SK-N-SH treated with all-trans-retinoic acid at 6 μM for 48 hours (cell line): ENCODE results near the gene H2BW1.
"Not testable (repeated sequence)": the region's sequence is repeated elsewhere in the genome, so short reads cannot be mapped to it uniquely, and the experiment has no call there.

Experiments used
- ATAC-seq: fragments of 200-7000 bp; cut with Tn5 transposase; 3 replicates; pipeline ENCODE4 v1.9.1; 2020; ENCODE audit warnings: mild to moderate bottlenecking, moderate library complexity
- ARNTL ChIP-seq: fragments of 450-650 bp; formaldehyde crosslinking; IDR thresholded peaks from 2 replicates; pipeline ENCODE4 v1.5.0; 2020; ENCODE audit warnings: low read depth, mild to moderate bottlenecking, moderate library complexity, borderline replicate concordance
- ESRRG ChIP-seq: fragments of 250-450 bp; sonication (Bioruptor Pico); IDR thresholded peaks from 2 replicates; pipeline ENCODE4 v1.6.1; 2021; ENCODE audit warnings: mild to moderate bottlenecking
- ISL1 ChIP-seq: fragments of 250-450 bp; sonication (Bioruptor Pico); IDR thresholded peaks from 2 replicates; pipeline ENCODE4 v2.1.2; 2022; ENCODE audit warnings: mild to moderate bottlenecking, moderate library complexity
- OSR1 ChIP-seq: fragments of 250-450 bp; sonication (Bioruptor Pico); IDR thresholded peaks from 2 replicates; pipeline ENCODE4 v1.8.0; 2022; ENCODE audit warnings: moderate library complexity, mild to moderate bottlenecking, inconsistent platforms
- TOX ChIP-seq: fragments of 250-450 bp; sonication (Bioruptor Pico); IDR thresholded peaks from 2 replicates; pipeline ENCODE4 v1.8.0; 2021; ENCODE audit warnings: mild to moderate bottlenecking, moderate library complexity, borderline replicate concordance
- ZC3H10 ChIP-seq: fragments of 250-450 bp; sonication (Bioruptor Pico); IDR thresholded peaks from 2 replicates; pipeline ENCODE4 v1.5.1; 2021; ENCODE audit warnings: mild to moderate bottlenecking, moderate library complexity
- ZNF565 ChIP-seq: fragments of 450-650 bp; formaldehyde crosslinking; conservative IDR thresholded peaks from 2 replicates; pipeline ENCODE4 v1.5.0; 2020; ENCODE audit warnings: low read depth, mild to moderate bottlenecking, moderate library complexity
- TF ChIP-seq, protein P1 (sequence below): fragments of 250-450 bp; sonication (Bioruptor Pico); IDR thresholded peaks from 2 replicates; pipeline ENCODE4 v1.5.0; 2020; ENCODE audit warnings: mild to moderate bottlenecking, moderate library complexity
- TF ChIP-seq, protein P2 (sequence below): fragments of 250-450 bp; sonication (Bioruptor Pico); IDR thresholded peaks from 2 replicates; pipeline ENCODE4 v1.5.1; 2020; ENCODE audit warnings: low read depth, mild to moderate bottlenecking, moderate library complexity

Gene H2BW1

DNA sequence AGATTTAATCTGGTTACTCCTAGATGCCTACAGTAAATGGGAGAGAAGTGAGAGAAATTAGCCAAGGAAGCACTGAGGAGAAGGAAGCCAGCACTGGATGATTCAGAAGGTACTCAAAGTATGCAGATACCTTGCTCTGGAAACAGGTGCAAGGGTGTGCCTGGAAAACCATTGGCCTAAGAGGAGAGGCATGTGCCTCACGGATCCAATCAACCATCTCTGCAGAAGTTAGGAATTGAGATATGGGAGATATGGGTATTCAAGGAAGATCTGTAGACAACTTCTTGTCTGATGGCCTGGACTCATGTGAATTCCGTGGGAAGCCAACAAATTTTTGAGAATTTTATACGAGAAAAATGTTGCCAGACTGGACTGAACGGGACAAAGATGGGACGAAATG is 4.7 kb downstream of the H2BW1 start (continued):
- TF ChIP-seq, protein P1, sequence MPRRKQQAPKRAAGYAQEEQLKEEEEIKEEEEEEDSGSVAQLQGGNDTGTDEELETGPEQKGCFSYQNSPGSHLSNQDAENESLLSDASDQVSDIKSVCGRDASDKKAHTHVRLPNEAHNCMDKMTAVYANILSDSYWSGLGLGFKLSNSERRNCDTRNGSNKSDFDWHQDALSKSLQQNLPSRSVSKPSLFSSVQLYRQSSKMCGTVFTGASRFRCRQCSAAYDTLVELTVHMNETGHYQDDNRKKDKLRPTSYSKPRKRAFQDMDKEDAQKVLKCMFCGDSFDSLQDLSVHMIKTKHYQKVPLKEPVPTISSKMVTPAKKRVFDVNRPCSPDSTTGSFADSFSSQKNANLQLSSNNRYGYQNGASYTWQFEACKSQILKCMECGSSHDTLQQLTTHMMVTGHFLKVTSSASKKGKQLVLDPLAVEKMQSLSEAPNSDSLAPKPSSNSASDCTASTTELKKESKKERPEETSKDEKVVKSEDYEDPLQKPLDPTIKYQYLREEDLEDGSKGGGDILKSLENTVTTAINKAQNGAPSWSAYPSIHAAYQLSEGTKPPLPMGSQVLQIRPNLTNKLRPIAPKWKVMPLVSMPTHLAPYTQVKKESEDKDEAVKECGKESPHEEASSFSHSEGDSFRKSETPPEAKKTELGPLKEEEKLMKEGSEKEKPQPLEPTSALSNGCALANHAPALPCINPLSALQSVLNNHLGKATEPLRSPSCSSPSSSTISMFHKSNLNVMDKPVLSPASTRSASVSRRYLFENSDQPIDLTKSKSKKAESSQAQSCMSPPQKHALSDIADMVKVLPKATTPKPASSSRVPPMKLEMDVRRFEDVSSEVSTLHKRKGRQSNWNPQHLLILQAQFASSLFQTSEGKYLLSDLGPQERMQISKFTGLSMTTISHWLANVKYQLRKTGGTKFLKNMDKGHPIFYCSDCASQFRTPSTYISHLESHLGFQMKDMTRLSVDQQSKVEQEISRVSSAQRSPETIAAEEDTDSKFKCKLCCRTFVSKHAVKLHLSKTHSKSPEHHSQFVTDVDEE (CRISPR knock-in tag), result no peak
- TF ChIP-seq ESRRG, result no peak

DNA sequence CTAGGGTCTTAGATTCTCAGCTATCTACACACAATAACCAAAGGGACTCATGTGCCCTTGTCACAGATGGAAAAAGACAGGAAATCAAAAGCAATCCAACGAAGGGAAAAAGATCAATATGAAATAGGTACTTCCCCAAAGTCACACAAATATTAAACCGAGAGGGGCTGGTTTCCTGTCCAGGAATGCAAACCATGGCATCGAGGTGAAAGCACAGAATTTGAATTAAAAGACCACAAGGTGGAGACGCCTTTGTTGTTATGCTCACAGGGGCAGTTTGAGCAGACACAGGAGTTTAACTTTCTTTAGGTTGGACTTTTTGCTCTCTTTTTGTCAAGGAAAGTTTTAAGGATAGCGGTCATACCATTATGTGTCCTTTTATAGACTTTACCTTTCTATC is 14.3 kb downstream of the H2BW1 start:
- no peak for ATAC-seq
- TF ChIP-seq ARNTL (CRISPR knock-in tag) (no peak), TOX (no peak), OSR1 (CRISPR knock-in tag) (no peak), ESRRG (no peak), ZC3H10 (CRISPR knock-in tag) (no peak), ISL1 (CRISPR knock-in tag) (no peak), ZNF565 (CRISPR knock-in tag) (no peak)
- TF ChIP-seq, protein P2, sequence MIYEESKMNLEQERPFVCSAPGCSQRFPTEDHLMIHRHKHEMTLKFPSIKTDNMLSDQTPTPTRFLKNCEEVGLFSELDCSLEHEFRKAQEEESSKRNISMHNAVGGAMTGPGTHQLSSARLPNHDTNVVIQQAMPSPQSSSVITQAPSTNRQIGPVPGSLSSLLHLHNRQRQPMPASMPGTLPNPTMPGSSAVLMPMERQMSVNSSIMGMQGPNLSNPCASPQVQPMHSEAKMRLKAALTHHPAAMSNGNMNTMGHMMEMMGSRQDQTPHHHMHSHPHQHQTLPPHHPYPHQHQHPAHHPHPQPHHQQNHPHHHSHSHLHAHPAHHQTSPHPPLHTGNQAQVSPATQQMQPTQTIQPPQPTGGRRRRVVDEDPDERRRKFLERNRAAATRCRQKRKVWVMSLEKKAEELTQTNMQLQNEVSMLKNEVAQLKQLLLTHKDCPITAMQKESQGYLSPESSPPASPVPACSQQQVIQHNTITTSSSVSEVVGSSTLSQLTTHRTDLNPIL (CRISPR knock-in tag), result no peak
- TF ChIP-seq, protein P1 (CRISPR knock-in tag), result no peak

DNA sequence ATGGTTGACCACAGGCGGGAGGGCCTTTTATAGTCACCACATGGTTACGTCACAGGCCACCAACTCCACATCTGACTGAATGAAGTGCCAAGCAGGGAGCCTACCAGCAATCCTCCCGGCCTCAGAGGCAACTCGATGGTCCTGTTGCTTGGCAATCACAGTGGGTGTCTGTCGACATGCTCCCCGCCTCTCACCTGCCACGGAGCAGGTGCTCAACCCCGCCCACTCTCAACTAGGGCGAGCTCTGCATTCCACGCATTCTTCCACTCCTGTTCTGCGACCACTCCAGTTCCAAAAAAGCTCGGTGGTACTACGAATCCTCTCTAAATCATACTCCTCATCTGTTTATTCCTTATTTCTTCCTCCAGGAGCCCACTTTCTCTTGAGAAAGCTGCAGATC is 30.0 kb downstream of the H2BW1 start:
- ATAC-seq, result not testable (repeated sequence)

DNA sequence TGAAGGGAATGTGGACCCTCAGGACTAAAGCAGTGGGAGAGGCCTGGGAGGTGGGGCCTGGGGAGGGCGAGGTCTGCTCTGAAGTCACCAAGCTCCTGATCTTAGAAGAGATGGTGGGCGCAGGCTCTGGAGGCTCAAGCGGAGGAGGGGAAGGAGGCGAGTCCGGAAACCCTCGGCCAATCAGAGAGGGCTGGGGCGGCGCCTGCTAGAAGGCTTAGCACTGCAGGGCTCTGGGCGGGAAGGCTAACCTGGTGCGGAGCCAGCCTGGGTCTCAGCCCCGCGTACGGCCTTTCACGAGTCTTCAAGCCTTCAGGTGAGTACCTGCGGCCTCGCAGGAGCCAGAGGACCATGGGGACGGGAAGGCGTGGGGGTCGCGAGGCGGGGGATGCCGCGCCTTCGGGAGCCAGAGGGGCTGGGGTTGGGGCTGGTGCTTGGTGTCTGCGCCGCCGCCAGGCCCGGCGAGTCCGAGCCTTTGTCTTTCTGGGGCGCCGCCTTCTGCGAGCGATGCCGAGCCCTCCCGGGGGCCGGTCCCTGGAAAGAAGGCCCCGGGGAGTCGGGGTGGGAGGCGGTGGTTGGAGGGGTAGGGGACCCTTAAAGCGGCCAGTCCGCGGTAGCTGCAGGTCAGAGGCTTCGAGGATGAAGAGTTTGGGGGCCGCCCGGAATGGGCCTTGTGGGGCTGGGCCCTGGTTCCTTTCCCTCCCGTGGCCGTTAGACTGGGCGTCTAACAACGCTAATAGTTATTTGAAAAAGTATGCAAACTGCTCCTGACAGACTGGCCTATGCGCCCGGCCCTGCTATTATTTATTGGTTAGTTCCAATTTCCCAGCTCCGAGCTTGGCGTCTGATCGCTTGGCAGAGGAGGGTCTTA is 50.9 kb downstream of the H2BW1 start, which contains the start of gene TMSB15B:
Gene TMSB15B, plus strand, starts transcription at position 217 of the 868 bp plus-strand sequence.
- peak; percentile 99 for ATAC-seq
